Small intestine (tissue), 7 donors: ENCODE results near the gene POU2AF2. TPM values are rescaled to one million over a fixed set of nuclear protein-coding genes. Genes with fewer than 3 reads are reported as not detected.

Source experiments
- DNase-seq, 2 donors: peaks; one replicate each; pipeline versions ENCODE4 v3.0.0 to v3.0.0-alpha.2; 2013
- FAIRE-seq: peaks from 2 replicates; lab custom pipeline; 2012; peaks lifted over from hg19 to GRCh38; lab: Jason Lieb, UNC
- H3K27ac ChIP-seq, 3 donors: one replicate each; pipeline ENCODE4 v1.5.1; 2013; ENCODE audit warnings: low read length in 2 of 3, mild to moderate bottlenecking in 2 of 3, control low read depth in 1 of 3, inconsistent platforms in 1 of 3, low read depth in 1 of 3, moderate library complexity in 1 of 3
- H3K27me3 ChIP-seq, 3 donors: one replicate each; pipeline ENCODE4 v1.6.1; 2013; ENCODE audit warnings: low read length in 3 of 3, inconsistent platforms in 1 of 3; ENCODE audit not compliant: control insufficient read depth in 3 of 3, insufficient read depth in 3 of 3
- H3K36me3 ChIP-seq, 3 donors: one replicate each; pipeline ENCODE4 v1.6.1; 2013; ENCODE audit warnings: low read length in 3 of 3, inconsistent platforms in 1 of 3, low read depth in 1 of 3, mild to moderate bottlenecking in 1 of 3, moderate library complexity in 1 of 3; ENCODE audit not compliant: control insufficient read depth in 3 of 3, insufficient read depth in 2 of 3
- H3K4me1 ChIP-seq, 3 donors: one replicate each; pipeline ENCODE4 v1.6.1; 2013; ENCODE audit warnings: low read length in 2 of 3, inconsistent platforms in 1 of 3, low read depth in 1 of 3, mild to moderate bottlenecking in 1 of 3, moderate library complexity in 1 of 3; ENCODE audit not compliant: control insufficient read depth in 3 of 3, insufficient read depth in 2 of 3
- H3K4me3 ChIP-seq, 3 donors: one replicate each; pipeline ENCODE4 v1.5.1; 2013; ENCODE audit warnings: low read length in 3 of 3, control low read depth in 1 of 3, inconsistent platforms in 1 of 3, low read depth in 1 of 3, mild to moderate bottlenecking in 1 of 3, moderate library complexity in 1 of 3
- H3K9me3 ChIP-seq, 2 donors: one replicate each; pipeline ENCODE4 v1.6.1; 2013; ENCODE audit warnings: low read depth in 1 of 2, low read length in 1 of 2; ENCODE audit not compliant: control insufficient read depth in 2 of 2, insufficient read depth in 1 of 2
- WGBS, 3 donors: extraction: QIAGEN DNeasy Blood & Tissue Kit; methylation state at CpG; one replicate each; pipeline ENCODE4 v1.1.7; 2013; 5-methylcytosine and 5-hydroxymethylcytosine counted together
- polyA plus RNA-seq, 4 donors: library from polyadenylated mRNA; stranded (reverse) in 3 of 4; unstranded in 1 of 4; fragments of 200-250 nt in 3 of 4; fragments of 120-200 nt in 1 of 4; gene quantifications; one replicate each; pipeline versions ENCODE4 v1.2.1 to v1.2.3, GENCODE V29; 2013
- donor health status: healthy with polysubstance abuse.
- donor health status: control.
- donor health status: control.
- donor health status: Bipolar disorder and iron deficiency.
- donor health status: healthy.

The POU2AF2 gene
- polyA plus RNA-seq, 4 donors, result 0.46 to 2.7 (median 1.2) TPM

DNA sequence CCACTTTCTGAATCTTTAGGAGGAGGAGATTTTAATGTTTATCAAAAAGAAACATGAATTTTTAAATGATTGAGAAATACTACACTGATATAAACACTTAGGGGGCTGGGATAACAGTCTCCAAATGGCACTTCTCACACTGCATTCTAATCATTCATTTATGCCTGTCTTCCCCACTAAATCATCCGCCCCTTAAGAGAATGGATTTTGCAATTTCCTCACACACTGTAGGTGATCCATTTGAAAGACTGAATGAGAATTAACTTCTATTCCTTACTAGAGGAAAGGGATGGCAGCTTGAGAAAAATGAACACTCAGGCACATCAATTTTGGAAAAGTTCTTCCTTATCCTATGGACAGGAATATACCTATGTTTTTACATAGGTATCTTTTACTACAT, 7.6 kb upstream of the POU2AF2 start:
- Histone ChIP-seq H3K9me3 (no peaks in the 10 kb centered on the region), H3K4me3 (no peak overlapping the region), H3K27me3 (peaks cover 0 to 2% (median 0%) of the 10 kb centered on the region in 3 donors), H3K36me3 (no peaks in the 10 kb centered on the region), H3K27ac (no peak overlapping the region), H3K4me1 (peaks cover 0 to 4% (median 0%) of the 10 kb centered on the region in 3 donors)
- 72 to 88% (median 85%) methylated on average over 1 of the region's 1 CpG for WGBS, 3 donors
- DNase-seq, result no peak
- no peak for FAIRE-seq

DNA sequence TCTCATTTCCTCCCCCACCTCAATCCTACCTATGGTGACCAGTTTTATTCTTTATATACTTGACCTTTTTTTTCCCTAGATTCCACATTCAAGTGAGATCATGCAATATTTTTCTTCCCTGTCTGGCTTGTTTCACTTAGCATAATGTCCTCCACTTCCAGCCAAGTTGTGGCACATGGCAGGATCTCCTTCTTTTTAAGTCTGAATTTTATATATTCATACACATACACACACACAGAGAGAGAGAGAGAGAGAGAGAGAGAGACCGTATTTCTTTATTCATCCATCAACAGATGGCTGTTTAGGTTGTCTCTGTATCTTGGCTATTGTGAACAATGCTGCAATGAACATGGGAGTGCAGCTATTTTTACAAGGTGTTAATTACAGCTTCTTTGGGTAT, 1.4 kb downstream of the POU2AF2 start:
- Histone ChIP-seq H3K9me3 (no peaks in the 10 kb centered on the region), H3K4me3 (no peak overlapping the region), H3K36me3 (no peaks in the 10 kb centered on the region), H3K27me3 (peaks cover 0 to 4% (median 0%) of the 10 kb centered on the region in 3 donors), H3K4me1 (no peaks in the 10 kb centered on the region), H3K27ac (no peak overlapping the region)
- no peak for FAIRE-seq
- DNase-seq, result no peak
- WGBS, 3 donors, result 79 to 83% (median 81%) methylated on average over 1 of the region's 1 CpG

DNA sequence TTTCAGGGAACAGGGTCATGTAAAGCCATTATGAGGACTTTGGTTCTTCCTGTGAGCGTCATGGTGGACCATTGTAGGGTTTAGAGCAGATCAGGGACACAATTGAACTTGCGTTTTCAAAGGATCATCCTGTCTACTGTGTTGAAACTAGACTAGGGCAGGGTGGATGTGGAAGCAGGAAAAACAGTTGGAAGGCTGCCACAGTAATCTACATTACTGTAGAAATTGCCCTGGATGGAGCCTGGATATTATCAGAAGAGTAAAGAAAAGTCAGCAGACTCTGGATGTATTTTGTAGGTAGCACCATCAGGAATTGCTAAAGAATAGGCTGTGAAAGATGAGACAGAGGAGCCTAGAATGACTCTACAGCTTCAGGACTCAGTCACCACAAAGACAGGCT, 5.4 kb downstream of the POU2AF2 start:
- no peaks in the 10 kb centered on the region for H3K36me3 ChIP-seq
- DNase-seq, result no peak

DNA sequence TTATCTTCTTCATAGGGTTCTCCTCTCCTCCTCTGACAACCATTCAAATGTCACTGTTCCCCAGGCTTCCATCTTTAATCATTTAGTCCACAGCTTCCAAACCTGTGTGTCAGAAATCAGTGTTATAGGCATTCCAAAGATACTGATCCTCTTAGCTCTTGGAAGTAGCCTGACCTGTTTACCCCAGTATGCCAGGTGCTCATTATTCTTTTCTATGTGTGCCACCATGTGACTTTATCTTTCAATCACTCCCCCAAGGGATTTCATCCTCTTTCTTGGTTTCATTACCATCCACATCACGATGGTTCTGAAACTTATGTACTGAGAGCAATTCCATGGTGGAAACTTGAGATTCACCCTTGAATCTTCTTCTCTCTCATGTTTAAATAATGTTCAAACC, 7.6 kb downstream of the POU2AF2 start:
- Histone ChIP-seq H3K36me3 (no peaks in the 10 kb centered on the region), H3K4me3 (no peak overlapping the region), H3K9me3 (no peaks in the 10 kb centered on the region), H3K4me1 (no peaks in the 10 kb centered on the region), H3K27ac (no peak overlapping the region), H3K27me3 (peaks cover 0 to 4% (median 0%) of the 10 kb centered on the region in 3 donors)
- 81 to 85% (median 85%) methylated on average over 1 of the region's 1 CpG for WGBS, 3 donors
- DNase-seq (no peak), FAIRE-seq (no peak)

More for the DNA sequence above, 5.4 kb downstream of the POU2AF2 start:
- Histone ChIP-seq H3K9me3 (no peaks in the 10 kb centered on the region), H3K4me3 (no peak overlapping the region), H3K27me3 (peaks cover 0 to 4% (median 0%) of the 10 kb centered on the region in 3 donors), H3K4me1 (no peaks in the 10 kb centered on the region), H3K27ac (no peak overlapping the region)
- 28 to 53% (median 44%) methylated on average over 2 of the region's 2 CpGs for WGBS, 3 donors
- FAIRE-seq, result no peak

DNA sequence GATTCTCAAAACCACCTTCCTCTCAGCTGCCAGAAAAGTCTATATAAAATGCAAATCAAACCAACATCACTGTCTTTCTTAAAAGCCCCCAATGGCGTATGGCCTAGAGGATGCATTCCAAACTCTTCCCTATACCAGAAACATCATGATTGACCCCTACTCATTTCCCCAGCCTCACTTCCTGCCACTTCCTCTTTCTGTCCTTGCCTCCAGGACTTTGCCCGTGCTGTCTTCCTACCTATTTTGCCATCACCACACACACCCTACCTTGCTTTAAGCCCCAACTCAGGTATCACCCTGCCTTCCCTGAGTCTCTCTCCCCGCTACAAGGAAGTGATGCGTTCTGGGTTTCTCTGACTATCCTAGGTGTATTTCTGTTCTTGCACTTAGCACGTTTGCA, 8.1 kb downstream of the POU2AF2 start:
- FAIRE-seq (no peak), DNase-seq (no peak)
- H3K9me3 ChIP-seq, result no peaks in the 10 kb centered on the region
- H3K27ac ChIP-seq, result no peak overlapping the region
- 78 to 80% (median 80%) methylated on average over 5 of the region's 5 CpGs for WGBS, 3 donors
- peaks cover 0 to 4% (median 0%) of the 10 kb centered on the region in 3 donors for H3K27me3 ChIP-seq
- no peaks in the 10 kb centered on the region for H3K4me1 ChIP-seq
- no peak overlapping the region for H3K4me3 ChIP-seq
- H3K36me3 ChIP-seq, result no peaks in the 10 kb centered on the region

- H3K9me3 ChIP-seq, result no peaks in the 10 kb centered on the region
- H3K27ac ChIP-seq, result no peak overlapping the region
- no peak overlapping the region for H3K4me3 ChIP-seq
- DNase-seq (no peak), FAIRE-seq (no peak)
- no peaks in the 10 kb centered on the region for H3K4me1 ChIP-seq
- H3K36me3 ChIP-seq, result no peaks in the 10 kb centered on the region
- H3K27me3 ChIP-seq, result no peaks in the 10 kb centered on the region
- 85 to 98% (median 86%) methylated on average over 4 of the region's 4 CpGs for WGBS, 3 donors
Measured at GRCh38 chr11:111258046-111258445, 12.5 kb downstream of the POU2AF2 start.

DNA sequence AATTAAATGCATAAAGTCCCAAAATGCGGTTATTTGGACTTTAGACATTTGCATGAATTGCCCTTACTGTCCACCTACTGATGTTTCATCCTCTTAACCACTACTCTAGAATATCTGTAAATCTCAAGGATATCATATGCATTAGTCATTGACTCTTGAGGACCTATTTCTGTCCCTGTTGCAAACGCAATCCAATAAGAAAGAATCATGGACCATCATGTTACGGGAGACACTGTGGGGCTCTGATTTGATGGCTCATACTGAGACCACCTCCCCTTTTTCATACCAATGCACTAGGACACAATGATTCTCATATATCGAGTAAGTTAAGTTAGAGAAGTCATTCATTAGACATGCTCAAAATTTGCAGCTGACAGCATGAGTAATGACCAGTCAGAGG, 14.4 kb downstream of the POU2AF2 start:
- no peaks in the 10 kb centered on the region for H3K36me3 ChIP-seq
- no peaks in the 10 kb centered on the region for H3K9me3 ChIP-seq
- DNase-seq (no peak), FAIRE-seq (no peak)
- no peak overlapping the region for H3K27ac ChIP-seq
- no peak overlapping the region for H3K4me3 ChIP-seq
- WGBS, 3 donors, result 84 to 91% (median 90%) methylated on average over 4 of the region's 4 CpGs
- H3K27me3 ChIP-seq, result no peaks in the 10 kb centered on the region
- H3K4me1 ChIP-seq, result no peaks in the 10 kb centered on the region

GRCh38 chr11:111260811-111261210, 15.3 kb downstream of the POU2AF2 start:
- H3K27me3 ChIP-seq, result no peaks in the 10 kb centered on the region
- 73 to 90% (median 74%) methylated on average over 4 of the region's 4 CpGs for WGBS, 3 donors
- no peak for FAIRE-seq
- no peaks in the 10 kb centered on the region for H3K9me3 ChIP-seq
- no peaks in the 10 kb centered on the region for H3K4me1 ChIP-seq
- no peak overlapping the region for H3K27ac ChIP-seq
- DNase-seq, result no peak
- H3K36me3 ChIP-seq, result no peaks in the 10 kb centered on the region
- no peak overlapping the region for H3K4me3 ChIP-seq

DNA sequence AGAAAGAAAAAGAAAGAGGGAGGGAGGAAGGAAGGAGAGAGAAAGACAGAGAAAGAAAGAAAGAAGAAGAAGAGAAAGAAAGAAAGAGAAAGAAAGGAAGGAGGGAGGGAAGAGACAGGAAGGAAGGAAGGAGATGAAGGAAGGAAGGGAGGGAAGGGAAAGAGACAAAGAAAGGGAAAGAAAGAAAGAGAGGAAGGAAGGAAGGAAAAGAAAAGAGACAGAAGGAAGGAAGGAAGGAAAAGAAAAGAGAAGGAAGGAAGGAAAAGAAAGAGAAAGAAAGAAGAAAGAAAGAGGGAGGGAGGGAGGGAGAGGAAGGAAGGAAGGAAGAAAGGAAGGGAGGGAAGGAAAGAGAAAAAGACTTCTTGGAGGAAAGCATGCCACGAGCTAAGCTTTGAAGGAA, 19.1 kb downstream of the POU2AF2 start:
- Histone ChIP-seq H3K4me1 (no peaks in the 10 kb centered on the region), H3K4me3 (no peak overlapping the region), H3K9me3 (no peaks in the 10 kb centered on the region), H3K36me3 (no peaks in the 10 kb centered on the region), H3K27ac (no peak overlapping the region), H3K27me3 (no peaks in the 10 kb centered on the region)
- FAIRE-seq (no peak), DNase-seq (no peak)
- 68 to 93% (median 84%) methylated on average over 1 of the region's 1 CpG for WGBS, 3 donors
